ENCODE data around the gene ZDHHC14.

The ZDHHC14 gene

DNA sequence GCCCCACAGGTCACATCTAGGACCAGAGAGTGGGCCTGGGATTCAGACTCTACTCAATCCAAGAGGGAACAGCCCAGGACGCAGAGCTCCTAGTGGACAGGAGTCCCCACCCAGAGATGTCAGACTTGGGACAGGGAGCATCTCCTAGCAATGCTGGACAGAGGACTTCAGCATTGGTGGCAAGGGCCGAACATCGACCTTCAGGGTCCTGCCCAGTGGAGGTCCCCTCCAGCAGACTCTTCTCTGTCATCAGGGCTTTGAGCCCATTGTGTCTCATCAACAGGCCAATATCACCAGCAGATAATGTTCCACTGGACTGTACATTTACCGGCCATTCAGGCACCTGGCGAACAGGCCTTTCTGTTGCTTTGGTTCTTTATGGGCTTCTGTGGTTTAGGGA lies 282.3 kb downstream of the ZDHHC14 start:
- peaks cover 0 to 3% of the 10 kb centered on the region in 2 donors for H3K36me3 ChIP-seq (replicated peaks in 1 of 2; ENCODE audit: control insufficient read depth in 2 of 2, insufficient read depth in 2 of 2, low read length in 2 of 2)
- no peak overlapping the region for H2BK120ac ChIP-seq (ENCODE audit: low read depth, low read length)
- no CpG with 5 or more reads among the region's 5 CpGs for WGBS, 2 donors (ENCODE audit: extremely low coverage in 2 of 2, insufficient read length in 2 of 2, insufficient replicate concordance in 1 of 2)
- DNase-seq (ENCODE audit: low spot score) = no peak
- H3K9ac ChIP-seq (ENCODE audit: low read depth, low read length, poor library complexity) = no peak overlapping the region
- no peaks in the 10 kb centered on the region for H3K27me3 ChIP-seq (ENCODE audit: control insufficient read depth in 3 of 3, insufficient read depth in 3 of 3, low read depth in 1 of 3, low read length in 3 of 3)
- peaks cover 0 to 2% of the 10 kb centered on the region in 2 donors for H3K4me1 ChIP-seq (ENCODE audit: control insufficient read depth in 2 of 2, insufficient read depth in 1 of 2, low read depth in 1 of 2, low read length in 2 of 2)
- H3K79me1 ChIP-seq (ENCODE audit: low read depth, low read length) = no peaks in the 10 kb centered on the region
- H3K23ac ChIP-seq (ENCODE audit: low read depth, low read length, poor library complexity) = no peak overlapping the region
- H2BK12ac ChIP-seq (ENCODE audit: low read length) = no peak overlapping the region
- no peak overlapping the region for H2BK5ac ChIP-seq (ENCODE audit: low read length)
- H3K14ac ChIP-seq (ENCODE audit: low read length) = no peak overlapping the region
- no peak overlapping the region for H4K8ac ChIP-seq (ENCODE audit: low read depth, low read length)
- peak overlapping the region in 1 of 2 donors; percentile 4 for H3K4me3 ChIP-seq (ENCODE audit: low read length in 2 of 2)
- H3K9me3 ChIP-seq (replicated peaks in 1 of 2; ENCODE audit: control insufficient read depth in 2 of 2, insufficient read depth in 1 of 2, low read depth in 1 of 2, low read length in 2 of 2) = no peaks in the 10 kb centered on the region
- no peak overlapping the region for H2BK15ac ChIP-seq (ENCODE audit: low read length)
- H3K18ac ChIP-seq (ENCODE audit: low read length) = no peak overlapping the region
- no peak overlapping the region for H3K27ac ChIP-seq (replicated peaks; ENCODE audit: low read length)
- H3K4ac ChIP-seq (ENCODE audit: low read length) = no peak overlapping the region
- H2AK5ac ChIP-seq (ENCODE audit: low read depth, low read length) = no peak overlapping the region
- H4K91ac ChIP-seq (ENCODE audit: low read depth, low read length, poor library complexity) = no peak overlapping the region
- no peak overlapping the region for H2AFZ ChIP-seq (ENCODE audit: low read length)
- no peak overlapping the region for H3K4me2 ChIP-seq (ENCODE audit: insufficient read depth, low read length, poor library complexity, severe bottlenecking)

DNA sequence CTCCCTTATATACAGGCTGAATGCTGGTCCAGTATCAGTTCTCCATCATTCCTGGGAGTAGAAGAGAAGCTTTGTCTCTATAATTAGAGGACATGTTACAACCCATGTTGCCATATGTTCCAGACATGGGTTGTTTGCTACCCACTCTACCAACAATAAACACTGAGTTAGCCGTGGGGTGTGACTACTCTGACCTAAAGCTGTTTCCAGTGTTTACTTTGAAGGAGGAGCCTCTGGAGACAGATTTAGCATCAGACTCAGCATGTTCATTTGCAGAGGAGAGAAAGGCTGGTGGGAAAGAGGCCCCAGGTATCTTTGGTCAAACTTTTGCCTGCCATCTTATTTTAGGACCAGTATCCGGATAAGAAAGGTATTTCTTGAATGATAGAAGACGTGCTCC lies 284.2 kb downstream of the ZDHHC14 start:
- Histone ChIP-seq H3K36me3 (replicated peaks in 1 of 2; ENCODE audit: control insufficient read depth in 2 of 2, insufficient read depth in 2 of 2, low read length in 2 of 2) (peaks cover 0 to 3% of the 10 kb centered on the region in 2 donors), H3K23ac (ENCODE audit: low read depth, low read length, poor library complexity) (no peak overlapping the region), H2BK15ac (ENCODE audit: low read length) (no peak overlapping the region), H4K8ac (ENCODE audit: low read depth, low read length) (no peak overlapping the region), H3K18ac (ENCODE audit: low read length) (no peak overlapping the region), H2BK5ac (ENCODE audit: low read length) (no peak overlapping the region), H4K91ac (ENCODE audit: low read depth, low read length, poor library complexity) (no peak overlapping the region), H3K14ac (ENCODE audit: low read length) (no peak overlapping the region), H2BK120ac (ENCODE audit: low read depth, low read length) (no peak overlapping the region), H3K27me3 (ENCODE audit: control insufficient read depth in 3 of 3, insufficient read depth in 3 of 3, low read depth in 1 of 3, low read length in 3 of 3) (no peaks in the 10 kb centered on the region), H3K4me1 (ENCODE audit: control insufficient read depth in 2 of 2, insufficient read depth in 1 of 2, low read depth in 1 of 2, low read length in 2 of 2) (peaks cover 2 to 8% of the 10 kb centered on the region in 2 donors), H3K9me3 (replicated peaks in 1 of 2; ENCODE audit: control insufficient read depth in 2 of 2, insufficient read depth in 1 of 2, low read depth in 1 of 2, low read length in 2 of 2) (no peaks in the 10 kb centered on the region), H3K4ac (ENCODE audit: low read length) (no peak overlapping the region), H3K4me2 (ENCODE audit: insufficient read depth, low read length, poor library complexity, severe bottlenecking) (no peak overlapping the region), H3K4me3 (ENCODE audit: low read length in 2 of 2) (no peak overlapping the region), H3K79me1 (ENCODE audit: low read depth, low read length) (no peaks in the 10 kb centered on the region), H3K9ac (ENCODE audit: low read depth, low read length, poor library complexity) (no peak overlapping the region), H2BK12ac (ENCODE audit: low read length) (no peak overlapping the region), H2AFZ (ENCODE audit: low read length) (no peak overlapping the region), H3K27ac (replicated peaks; ENCODE audit: low read length) (no peak overlapping the region), H2AK5ac (ENCODE audit: low read depth, low read length) (no peak overlapping the region)
- no CpG with 5 or more reads among the region's 3 CpGs for WGBS, 2 donors (ENCODE audit: extremely low coverage in 2 of 2, insufficient read length in 2 of 2, insufficient replicate concordance in 1 of 2)
- DNase-seq (ENCODE audit: low spot score) = no peak

DNA sequence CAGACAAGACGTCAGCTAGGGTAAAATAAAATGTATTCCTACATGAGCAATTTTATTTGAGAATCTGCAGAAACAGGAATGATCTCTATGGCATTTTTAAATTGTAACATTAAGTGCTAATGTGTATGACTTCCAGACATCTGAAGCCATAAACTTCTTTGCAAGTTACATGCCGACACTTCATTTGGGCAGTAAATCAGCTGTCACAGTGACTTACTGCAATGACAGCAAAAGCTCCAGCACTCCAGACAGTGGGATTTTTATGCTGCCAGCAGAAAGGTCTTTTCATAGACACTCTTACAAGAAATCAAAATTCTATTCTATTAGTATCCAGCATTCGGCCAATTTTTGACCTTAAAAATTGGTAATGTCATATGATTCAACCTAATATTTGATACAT lies 285.7 kb downstream of the ZDHHC14 start:
- Histone ChIP-seq H2BK120ac (ENCODE audit: low read depth, low read length) (no peak overlapping the region), H3K4me1 (ENCODE audit: control insufficient read depth in 2 of 2, insufficient read depth in 1 of 2, low read depth in 1 of 2, low read length in 2 of 2) (peaks cover 2 to 6% of the 10 kb centered on the region in 2 donors), H2AFZ (ENCODE audit: low read length) (no peak overlapping the region), H3K27ac (replicated peaks; ENCODE audit: low read length) (no peak overlapping the region), H3K4me2 (ENCODE audit: insufficient read depth, low read length, poor library complexity, severe bottlenecking) (no peak overlapping the region), H2BK12ac (ENCODE audit: low read length) (no peak overlapping the region), H2BK5ac (ENCODE audit: low read length) (no peak overlapping the region), H3K79me1 (ENCODE audit: low read depth, low read length) (no peaks in the 10 kb centered on the region), H2AK5ac (ENCODE audit: low read depth, low read length) (no peak overlapping the region), H4K8ac (ENCODE audit: low read depth, low read length) (no peak overlapping the region), H4K91ac (ENCODE audit: low read depth, low read length, poor library complexity) (no peak overlapping the region), H3K9me3 (replicated peaks in 1 of 2; ENCODE audit: control insufficient read depth in 2 of 2, insufficient read depth in 1 of 2, low read depth in 1 of 2, low read length in 2 of 2) (no peaks in the 10 kb centered on the region), H3K4ac (ENCODE audit: low read length) (no peak overlapping the region), H3K18ac (ENCODE audit: low read length) (no peak overlapping the region), H3K4me3 (ENCODE audit: low read length in 2 of 2) (no peak overlapping the region), H3K9ac (ENCODE audit: low read depth, low read length, poor library complexity) (no peak overlapping the region), H2BK15ac (ENCODE audit: low read length) (no peak overlapping the region), H3K27me3 (ENCODE audit: control insufficient read depth in 3 of 3, insufficient read depth in 3 of 3, low read depth in 1 of 3, low read length in 3 of 3) (no peaks in the 10 kb centered on the region), H3K14ac (ENCODE audit: low read length) (no peak overlapping the region), H3K23ac (ENCODE audit: low read depth, low read length, poor library complexity) (no peak overlapping the region), H3K36me3 (replicated peaks in 1 of 2; ENCODE audit: control insufficient read depth in 2 of 2, insufficient read depth in 2 of 2, low read length in 2 of 2) (no peaks in the 10 kb centered on the region)
- no peak for DNase-seq (ENCODE audit: low spot score)
- WGBS, 2 donors (ENCODE audit: extremely low coverage in 2 of 2, insufficient read length in 2 of 2, insufficient replicate concordance in 1 of 2) = no CpG with 5 or more reads among the region's 3 CpGs

DNA sequence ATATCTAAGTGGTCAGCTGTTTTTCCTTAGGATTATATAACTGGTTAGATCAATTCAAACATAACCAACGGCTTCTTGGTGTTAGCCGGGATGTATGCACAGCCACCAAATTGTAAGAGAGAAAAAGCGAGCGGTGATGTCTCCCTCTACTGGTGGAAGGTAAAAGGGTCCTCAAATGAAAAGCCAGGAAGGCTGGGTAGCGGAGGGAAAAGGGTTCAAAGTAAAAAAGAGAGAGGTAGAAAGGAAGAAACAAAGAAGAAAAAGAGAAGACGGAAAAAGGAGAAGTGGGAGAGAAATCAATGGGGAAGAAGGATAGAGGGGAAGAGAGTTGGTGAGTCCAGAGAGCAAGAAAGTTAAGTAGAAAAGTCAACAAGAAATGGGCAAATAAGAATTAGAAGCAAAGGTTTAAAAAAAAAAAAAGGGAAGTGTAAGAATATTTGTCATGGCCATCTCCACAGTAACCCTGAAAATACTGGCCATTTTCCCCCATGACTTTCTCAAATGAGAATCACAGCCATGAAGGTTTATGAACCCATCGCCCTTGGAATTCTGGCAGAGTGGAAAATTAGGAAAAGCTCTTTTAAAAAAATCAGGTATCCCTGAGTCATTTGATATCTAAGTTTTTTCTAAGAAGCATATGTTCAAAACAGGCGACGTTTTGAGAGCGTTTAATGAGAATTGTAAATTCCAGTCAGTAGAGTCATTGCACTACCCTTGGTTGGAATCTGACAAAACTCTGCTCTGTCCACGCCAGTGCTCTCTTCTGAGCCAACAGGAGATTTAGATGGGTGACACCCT lies 286.4 kb downstream of the ZDHHC14 start:
- H3K36me3 ChIP-seq (replicated peaks in 1 of 2; ENCODE audit: control insufficient read depth in 2 of 2, insufficient read depth in 2 of 2, low read length in 2 of 2) = no peaks in the 10 kb centered on the region
- no peak overlapping the region for H2AK5ac ChIP-seq (ENCODE audit: low read depth, low read length)
- no peaks in the 10 kb centered on the region for H3K9me3 ChIP-seq (replicated peaks in 1 of 2; ENCODE audit: control insufficient read depth in 2 of 2, insufficient read depth in 1 of 2, low read depth in 1 of 2, low read length in 2 of 2)
- no peak overlapping the region for H2BK120ac ChIP-seq (ENCODE audit: low read depth, low read length)
- H3K27ac ChIP-seq (replicated peaks; ENCODE audit: low read length) = no peak overlapping the region
- peak; percentile 56 for DNase-seq (ENCODE audit: low spot score)
- H3K4me2 ChIP-seq (ENCODE audit: insufficient read depth, low read length, poor library complexity, severe bottlenecking) = no peak overlapping the region
- H2AFZ ChIP-seq (ENCODE audit: low read length) = no peak overlapping the region
- no peak overlapping the region for H4K8ac ChIP-seq (ENCODE audit: low read depth, low read length)
- H3K18ac ChIP-seq (ENCODE audit: low read length) = no peak overlapping the region
- H2BK5ac ChIP-seq (ENCODE audit: low read length) = no peak overlapping the region
- no peak overlapping the region for H2BK12ac ChIP-seq (ENCODE audit: low read length)
- H3K4ac ChIP-seq (ENCODE audit: low read length) = no peak overlapping the region
- no peak overlapping the region for H3K9ac ChIP-seq (ENCODE audit: low read depth, low read length, poor library complexity)
- no peak overlapping the region for H4K91ac ChIP-seq (ENCODE audit: low read depth, low read length, poor library complexity)
- H3K4me1 ChIP-seq (ENCODE audit: control insufficient read depth in 2 of 2, insufficient read depth in 1 of 2, low read depth in 1 of 2, low read length in 2 of 2) = peaks cover 2 to 6% of the 10 kb centered on the region in 2 donors
- WGBS, 2 donors (ENCODE audit: extremely low coverage in 2 of 2, insufficient read length in 2 of 2, insufficient replicate concordance in 1 of 2) = no CpG with 5 or more reads among the region's 11 CpGs
- no peak overlapping the region for H3K4me3 ChIP-seq (ENCODE audit: low read length in 2 of 2)
- H3K14ac ChIP-seq (ENCODE audit: low read length) = no peak overlapping the region
- no peak overlapping the region for H2BK15ac ChIP-seq (ENCODE audit: low read length)
- H3K27me3 ChIP-seq (ENCODE audit: control insufficient read depth in 3 of 3, insufficient read depth in 3 of 3, low read depth in 1 of 3, low read length in 3 of 3) = no peaks in the 10 kb centered on the region
- H3K79me1 ChIP-seq (ENCODE audit: low read depth, low read length) = no peaks in the 10 kb centered on the region
- no peak overlapping the region for H3K23ac ChIP-seq (ENCODE audit: low read depth, low read length, poor library complexity)
